ENCODE measurements around the gene C12orf60. TPM values are rescaled to one million over a fixed set of nuclear protein-coding genes. Genes with fewer than 3 reads are reported as not detected.

C12orf60 gene
- total RNA-seq, 1 donor from 2014 or later: 1.2 TPM

DNA sequence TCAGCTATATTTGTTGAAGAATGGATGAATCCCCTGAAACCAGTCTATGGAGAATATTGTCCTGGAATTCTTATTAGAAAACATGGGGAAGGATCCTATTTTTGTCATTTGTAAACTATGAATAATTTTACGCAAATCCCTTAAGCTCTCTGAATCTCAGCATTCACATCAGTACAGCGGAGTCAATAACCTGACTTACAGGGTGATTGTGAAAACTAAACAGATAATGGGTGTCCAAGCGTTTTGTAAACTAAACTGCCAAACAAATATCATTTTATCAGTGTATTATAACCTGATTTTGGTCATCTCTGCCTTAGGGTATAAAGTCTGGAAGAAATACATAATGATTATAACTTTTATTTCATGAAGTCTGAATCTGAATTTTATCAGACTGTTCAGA lies 29.9 kb downstream of the C12orf60 start:
- TF ChIP-seq, protein P1, sequence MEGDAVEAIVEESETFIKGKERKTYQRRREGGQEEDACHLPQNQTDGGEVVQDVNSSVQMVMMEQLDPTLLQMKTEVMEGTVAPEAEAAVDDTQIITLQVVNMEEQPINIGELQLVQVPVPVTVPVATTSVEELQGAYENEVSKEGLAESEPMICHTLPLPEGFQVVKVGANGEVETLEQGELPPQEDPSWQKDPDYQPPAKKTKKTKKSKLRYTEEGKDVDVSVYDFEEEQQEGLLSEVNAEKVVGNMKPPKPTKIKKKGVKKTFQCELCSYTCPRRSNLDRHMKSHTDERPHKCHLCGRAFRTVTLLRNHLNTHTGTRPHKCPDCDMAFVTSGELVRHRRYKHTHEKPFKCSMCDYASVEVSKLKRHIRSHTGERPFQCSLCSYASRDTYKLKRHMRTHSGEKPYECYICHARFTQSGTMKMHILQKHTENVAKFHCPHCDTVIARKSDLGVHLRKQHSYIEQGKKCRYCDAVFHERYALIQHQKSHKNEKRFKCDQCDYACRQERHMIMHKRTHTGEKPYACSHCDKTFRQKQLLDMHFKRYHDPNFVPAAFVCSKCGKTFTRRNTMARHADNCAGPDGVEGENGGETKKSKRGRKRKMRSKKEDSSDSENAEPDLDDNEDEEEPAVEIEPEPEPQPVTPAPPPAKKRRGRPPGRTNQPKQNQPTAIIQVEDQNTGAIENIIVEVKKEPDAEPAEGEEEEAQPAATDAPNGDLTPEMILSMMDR (IDR thresholded peaks at IDR 0.05): no peak
- DNase-seq (ENCODE audit: extremely low spot score, unreplicated experiment): no peak
- Mint-ChIP-seq H3K4me3 (ENCODE audit: unreplicated experiment) (no peak overlapping the region), H3K4me1 (ENCODE audit: unreplicated experiment) (peaks cover 35% of the 10 kb centered on the region), H3K27me3 (ENCODE audit: unreplicated experiment) (no peaks in the 10 kb centered on the region), H3K9me3 (ENCODE audit: unreplicated experiment) (no peaks in the 10 kb centered on the region), H3K36me3 (ENCODE audit: unreplicated experiment) (no peaks in the 10 kb centered on the region), H3K27ac (ENCODE audit: unreplicated experiment) (no peak overlapping the region)

DNA sequence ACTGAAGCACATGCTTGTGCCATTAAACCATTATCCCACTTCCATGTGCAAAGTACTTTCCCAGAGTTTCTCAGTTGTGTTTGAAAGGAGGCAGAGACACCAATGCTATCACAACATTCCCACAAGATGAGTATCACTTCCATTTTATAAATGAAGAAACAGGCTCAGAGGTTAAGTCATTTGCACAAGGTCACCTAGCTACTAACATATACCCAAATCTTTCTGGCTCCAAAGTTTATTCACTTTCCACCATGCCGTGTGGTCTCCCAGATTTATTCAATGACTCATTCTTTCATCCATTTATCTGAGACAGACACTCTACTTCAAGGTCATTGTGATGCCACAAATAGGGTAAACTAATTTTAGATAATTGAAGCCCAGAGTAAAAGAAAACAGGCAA lies 30.5 kb downstream of the C12orf60 start:
- Mint-ChIP-seq H3K27ac (ENCODE audit: unreplicated experiment) (peak overlapping the region; percentile 19), H3K27me3 (ENCODE audit: unreplicated experiment) (no peaks in the 10 kb centered on the region), H3K36me3 (ENCODE audit: unreplicated experiment) (no peaks in the 10 kb centered on the region), H3K4me3 (ENCODE audit: unreplicated experiment) (no peak overlapping the region), H3K9me3 (ENCODE audit: unreplicated experiment) (peaks cover under 1% of the 10 kb centered on the region), H3K4me1 (ENCODE audit: unreplicated experiment) (peaks cover 35% of the 10 kb centered on the region)
- TF ChIP-seq, protein P1 (IDR thresholded peaks at IDR 0.05): no peak
- DNase-seq (ENCODE audit: extremely low spot score, unreplicated experiment): no peak

DNA sequence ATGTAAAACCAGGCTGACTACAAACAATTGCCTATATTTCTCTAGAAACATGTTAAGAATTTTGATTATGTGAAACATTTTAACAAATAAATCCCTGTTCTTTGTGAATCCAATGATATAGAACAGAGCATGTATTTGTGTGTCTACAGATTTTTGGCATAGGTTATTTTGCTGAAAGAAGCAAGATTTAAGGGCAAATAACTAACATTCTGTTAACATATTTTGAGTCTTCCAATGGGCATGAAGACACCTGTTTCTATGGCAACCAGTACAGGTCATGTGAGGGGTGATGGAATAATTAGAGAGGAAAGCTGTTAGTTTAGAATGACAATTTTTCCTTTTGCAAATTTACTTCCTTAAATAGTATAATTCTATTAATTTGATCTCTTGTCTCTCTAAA lies 31.0 kb downstream of the C12orf60 start:
- Mint-ChIP-seq H3K4me1 (ENCODE audit: unreplicated experiment) (peaks cover 35% of the 10 kb centered on the region), H3K4me3 (ENCODE audit: unreplicated experiment) (no peak overlapping the region), H3K36me3 (ENCODE audit: unreplicated experiment) (no peaks in the 10 kb centered on the region), H3K27ac (ENCODE audit: unreplicated experiment) (peak overlapping the region; percentile 72), H3K9me3 (ENCODE audit: unreplicated experiment) (peaks cover 6% of the 10 kb centered on the region), H3K27me3 (ENCODE audit: unreplicated experiment) (no peaks in the 10 kb centered on the region)
- TF ChIP-seq, protein P1 (IDR thresholded peaks at IDR 0.05): no peak
- no peak for DNase-seq (ENCODE audit: extremely low spot score, unreplicated experiment)

DNA sequence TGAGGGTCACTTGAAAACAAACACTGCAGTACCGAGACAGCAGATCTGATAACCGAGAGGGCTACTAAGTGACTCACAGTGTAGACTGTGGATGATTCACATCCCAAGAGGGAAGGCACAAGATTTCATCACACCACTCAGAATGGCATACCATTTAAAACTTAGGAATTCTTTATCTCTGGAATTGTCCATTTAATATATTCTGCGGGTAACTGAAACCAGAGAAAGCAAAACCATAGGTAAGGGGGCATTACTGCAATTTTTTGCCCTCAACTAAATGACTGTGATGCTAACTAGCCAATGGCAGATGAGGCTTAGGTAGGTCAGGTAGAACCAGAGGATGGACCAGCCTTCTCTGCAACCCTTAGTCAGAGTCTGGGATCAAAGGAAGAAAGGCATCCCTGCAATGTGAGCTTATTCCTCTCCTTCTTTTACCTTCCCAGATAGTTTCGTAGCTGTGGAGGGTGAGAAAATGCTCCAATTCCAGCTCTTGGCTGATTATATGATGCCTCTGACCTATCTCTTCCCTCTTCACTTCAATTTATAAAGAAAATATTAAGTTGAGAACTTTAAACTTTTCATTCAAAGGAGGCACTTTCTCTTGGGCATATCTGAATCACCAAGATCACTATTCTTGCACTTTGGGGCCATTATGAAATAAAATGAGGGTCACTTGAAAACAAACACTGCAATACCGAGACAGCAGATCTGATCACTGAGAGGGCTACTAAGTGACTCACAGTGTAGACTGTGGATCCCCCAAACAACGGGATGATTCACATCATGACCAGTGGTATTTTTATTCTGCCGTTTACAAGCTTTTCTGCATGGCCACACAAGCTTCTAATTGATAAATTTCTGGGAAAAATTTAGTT lies 33.1 kb downstream of the C12orf60 start:
- no peak for DNase-seq (ENCODE audit: extremely low spot score, unreplicated experiment)
- H3K36me3 Mint-ChIP-seq (ENCODE audit: unreplicated experiment): peaks cover 1% of the 10 kb centered on the region
- H3K4me3 Mint-ChIP-seq (ENCODE audit: unreplicated experiment): no peak overlapping the region
- H3K27ac Mint-ChIP-seq (ENCODE audit: unreplicated experiment): peak overlapping the region; percentile 67
- H3K9me3 Mint-ChIP-seq (ENCODE audit: unreplicated experiment): peaks cover 13% of the 10 kb centered on the region
- H3K27me3 Mint-ChIP-seq (ENCODE audit: unreplicated experiment): no peaks in the 10 kb centered on the region
- TF ChIP-seq, protein P1 (IDR thresholded peaks at IDR 0.05): no peak
- H3K4me1 Mint-ChIP-seq (ENCODE audit: unreplicated experiment): peaks cover 41% of the 10 kb centered on the region

DNA sequence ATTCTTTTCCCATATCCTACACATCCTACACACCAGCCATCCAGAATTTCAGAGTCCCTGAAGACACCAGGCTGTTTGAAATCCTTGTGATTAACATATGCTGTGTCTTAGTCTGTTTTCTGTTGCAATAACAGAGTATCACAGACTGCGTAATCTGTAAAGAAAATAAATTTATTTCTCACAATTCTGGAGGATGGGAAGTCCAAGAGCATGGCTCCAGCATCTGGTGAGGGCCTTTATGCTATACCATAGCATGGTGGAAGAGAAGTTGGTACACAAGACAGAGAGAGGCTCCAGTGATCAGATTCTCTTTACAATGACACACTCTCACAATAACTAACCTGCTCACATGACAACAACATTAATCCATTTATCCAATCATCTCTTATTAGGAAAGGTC lies 35.8 kb downstream of the C12orf60 start:
- Mint-ChIP-seq H3K9me3 (ENCODE audit: unreplicated experiment) (peaks cover 13% of the 10 kb centered on the region), H3K4me3 (ENCODE audit: unreplicated experiment) (no peak overlapping the region), H3K36me3 (ENCODE audit: unreplicated experiment) (peaks cover 1% of the 10 kb centered on the region), H3K4me1 (ENCODE audit: unreplicated experiment) (peaks cover 56% of the 10 kb centered on the region), H3K27ac (ENCODE audit: unreplicated experiment) (no peak overlapping the region), H3K27me3 (ENCODE audit: unreplicated experiment) (no peaks in the 10 kb centered on the region)
- TF ChIP-seq, protein P1 (IDR thresholded peaks at IDR 0.05): no peak
- no peak for DNase-seq (ENCODE audit: extremely low spot score, unreplicated experiment)

Data from osteocyte (in vitro differentiated cells).